HL-60 (cell line): ENCODE measurements around the gene PSMB5.

ENCODE experiments used
- DNase-seq, 2 experiments: peaks; one replicate each; pipeline ENCODE4 v3.0.0-alpha.2; 2010 to 2020; ENCODE audit warnings: low read depth in 1 of 2, low spot score in 1 of 2
- H3K27ac ChIP-seq: fragments of 250-450 bp; sonication (Bioruptor Pico); replicated peaks from 2 replicates; pipeline ENCODE4 v1.5.1; 2020; ENCODE audit warnings: mild to moderate bottlenecking, moderate library complexity
- H3K27me3 ChIP-seq: fragments of 250-450 bp; sonication (Bioruptor Pico); 2 replicates; pipeline ENCODE4 v1.5.1; 2021; ENCODE audit warnings: mild to moderate bottlenecking, moderate library complexity; ENCODE audit not compliant: insufficient read depth, poor library complexity, severe bottlenecking
- H3K4me3 ChIP-seq: replicated peaks from 2 replicates; pipeline ENCODE4 v1.5.1; 2011; ENCODE audit warnings: mild to moderate bottlenecking, control low read depth, low read length; ENCODE audit not compliant: insufficient read depth
- GABPA ChIP-seq: IDR thresholded peaks from 2 replicates; pipeline ENCODE4 v1.6.1; 2012; ENCODE audit warnings: low read depth
- POLR2AphosphoS5 ChIP-seq: IDR thresholded peaks from 2 replicates; pipeline ENCODE4 v1.6.1; 2012; ENCODE audit warnings: low read depth
- SPI1 ChIP-seq: IDR thresholded peaks from 2 replicates; pipeline ENCODE4 v1.6.1; 2012; ENCODE audit warnings: low read depth, mild to moderate bottlenecking, borderline replicate concordance
- TF ChIP-seq, protein P1 (sequence below): IDR thresholded peaks from one replicate; pipeline ENCODE4 v1.5.1; 2011; ENCODE audit warnings: low read length, control low read depth, inconsistent platforms; ENCODE audit not compliant: insufficient read depth
- TF ChIP-seq, protein P2 (sequence below): IDR thresholded peaks from 2 replicates; pipeline ENCODE4 v1.6.1; 2012; ENCODE audit warnings: low read depth; ENCODE audit not compliant: insufficient replicate concordance

The PSMB5 gene

GRCh38 chr14:23000860-23001259, 33.8 kb downstream of the PSMB5 start:
- TF ChIP-seq, protein P1, sequence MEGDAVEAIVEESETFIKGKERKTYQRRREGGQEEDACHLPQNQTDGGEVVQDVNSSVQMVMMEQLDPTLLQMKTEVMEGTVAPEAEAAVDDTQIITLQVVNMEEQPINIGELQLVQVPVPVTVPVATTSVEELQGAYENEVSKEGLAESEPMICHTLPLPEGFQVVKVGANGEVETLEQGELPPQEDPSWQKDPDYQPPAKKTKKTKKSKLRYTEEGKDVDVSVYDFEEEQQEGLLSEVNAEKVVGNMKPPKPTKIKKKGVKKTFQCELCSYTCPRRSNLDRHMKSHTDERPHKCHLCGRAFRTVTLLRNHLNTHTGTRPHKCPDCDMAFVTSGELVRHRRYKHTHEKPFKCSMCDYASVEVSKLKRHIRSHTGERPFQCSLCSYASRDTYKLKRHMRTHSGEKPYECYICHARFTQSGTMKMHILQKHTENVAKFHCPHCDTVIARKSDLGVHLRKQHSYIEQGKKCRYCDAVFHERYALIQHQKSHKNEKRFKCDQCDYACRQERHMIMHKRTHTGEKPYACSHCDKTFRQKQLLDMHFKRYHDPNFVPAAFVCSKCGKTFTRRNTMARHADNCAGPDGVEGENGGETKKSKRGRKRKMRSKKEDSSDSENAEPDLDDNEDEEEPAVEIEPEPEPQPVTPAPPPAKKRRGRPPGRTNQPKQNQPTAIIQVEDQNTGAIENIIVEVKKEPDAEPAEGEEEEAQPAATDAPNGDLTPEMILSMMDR: no peak
- TF ChIP-seq SPI1 (no peak), GABPA (no peak)
- no peak for DNase-seq
- no peak overlapping the region for H3K27ac ChIP-seq
- H3K27me3 ChIP-seq: no peaks in the 10 kb centered on the region
- H3K4me3 ChIP-seq: no peak overlapping the region

DNA sequence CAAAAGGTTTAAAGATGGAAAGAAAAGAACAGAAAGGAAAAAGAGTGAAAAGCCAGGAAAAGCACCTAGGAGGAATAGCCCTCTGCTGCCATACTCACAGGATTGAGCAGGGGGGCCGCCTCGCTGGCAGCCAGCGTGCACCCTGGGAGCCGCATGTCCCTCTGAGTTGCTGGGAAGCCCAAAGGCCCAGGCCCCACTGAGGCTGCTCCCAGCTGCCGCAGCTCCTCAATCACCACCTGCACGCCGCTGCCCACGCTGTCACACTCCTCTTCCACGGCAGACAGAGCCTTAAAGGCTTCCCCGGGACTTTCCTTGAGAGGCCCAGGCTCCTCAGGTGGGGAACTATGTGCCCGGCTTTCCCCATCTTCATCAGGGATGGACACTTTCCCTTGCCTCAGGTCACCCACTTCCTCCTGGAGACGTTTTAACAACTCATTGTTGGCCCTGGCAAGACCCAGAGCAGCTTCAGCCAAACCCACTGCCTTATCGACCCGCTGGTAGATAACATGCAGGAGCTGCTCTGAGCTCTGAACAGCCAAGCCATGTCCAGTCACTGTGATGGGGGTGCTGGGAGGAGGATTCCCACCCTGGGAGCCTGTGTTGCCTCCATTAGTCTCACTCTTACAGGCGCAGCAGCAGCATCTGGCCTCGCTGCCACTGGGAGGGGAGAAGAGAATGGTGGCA, 36.2 kb downstream of the PSMB5 start:
- Histone ChIP-seq H3K27ac (no peak overlapping the region), H3K27me3 (no peaks in the 10 kb centered on the region), H3K4me3 (no peak overlapping the region)
- DNase-seq: no peak
- TF ChIP-seq SPI1 (no peak), GABPA (no peak), POLR2AphosphoS5 (no peak)
- TF ChIP-seq, protein P1: no peak
- TF ChIP-seq, protein P2, sequence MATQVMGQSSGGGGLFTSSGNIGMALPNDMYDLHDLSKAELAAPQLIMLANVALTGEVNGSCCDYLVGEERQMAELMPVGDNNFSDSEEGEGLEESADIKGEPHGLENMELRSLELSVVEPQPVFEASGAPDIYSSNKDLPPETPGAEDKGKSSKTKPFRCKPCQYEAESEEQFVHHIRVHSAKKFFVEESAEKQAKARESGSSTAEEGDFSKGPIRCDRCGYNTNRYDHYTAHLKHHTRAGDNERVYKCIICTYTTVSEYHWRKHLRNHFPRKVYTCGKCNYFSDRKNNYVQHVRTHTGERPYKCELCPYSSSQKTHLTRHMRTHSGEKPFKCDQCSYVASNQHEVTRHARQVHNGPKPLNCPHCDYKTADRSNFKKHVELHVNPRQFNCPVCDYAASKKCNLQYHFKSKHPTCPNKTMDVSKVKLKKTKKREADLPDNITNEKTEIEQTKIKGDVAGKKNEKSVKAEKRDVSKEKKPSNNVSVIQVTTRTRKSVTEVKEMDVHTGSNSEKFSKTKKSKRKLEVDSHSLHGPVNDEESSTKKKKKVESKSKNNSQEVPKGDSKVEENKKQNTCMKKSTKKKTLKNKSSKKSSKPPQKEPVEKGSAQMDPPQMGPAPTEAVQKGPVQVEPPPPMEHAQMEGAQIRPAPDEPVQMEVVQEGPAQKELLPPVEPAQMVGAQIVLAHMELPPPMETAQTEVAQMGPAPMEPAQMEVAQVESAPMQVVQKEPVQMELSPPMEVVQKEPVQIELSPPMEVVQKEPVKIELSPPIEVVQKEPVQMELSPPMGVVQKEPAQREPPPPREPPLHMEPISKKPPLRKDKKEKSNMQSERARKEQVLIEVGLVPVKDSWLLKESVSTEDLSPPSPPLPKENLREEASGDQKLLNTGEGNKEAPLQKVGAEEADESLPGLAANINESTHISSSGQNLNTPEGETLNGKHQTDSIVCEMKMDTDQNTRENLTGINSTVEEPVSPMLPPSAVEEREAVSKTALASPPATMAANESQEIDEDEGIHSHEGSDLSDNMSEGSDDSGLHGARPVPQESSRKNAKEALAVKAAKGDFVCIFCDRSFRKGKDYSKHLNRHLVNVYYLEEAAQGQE: no peak

DNA sequence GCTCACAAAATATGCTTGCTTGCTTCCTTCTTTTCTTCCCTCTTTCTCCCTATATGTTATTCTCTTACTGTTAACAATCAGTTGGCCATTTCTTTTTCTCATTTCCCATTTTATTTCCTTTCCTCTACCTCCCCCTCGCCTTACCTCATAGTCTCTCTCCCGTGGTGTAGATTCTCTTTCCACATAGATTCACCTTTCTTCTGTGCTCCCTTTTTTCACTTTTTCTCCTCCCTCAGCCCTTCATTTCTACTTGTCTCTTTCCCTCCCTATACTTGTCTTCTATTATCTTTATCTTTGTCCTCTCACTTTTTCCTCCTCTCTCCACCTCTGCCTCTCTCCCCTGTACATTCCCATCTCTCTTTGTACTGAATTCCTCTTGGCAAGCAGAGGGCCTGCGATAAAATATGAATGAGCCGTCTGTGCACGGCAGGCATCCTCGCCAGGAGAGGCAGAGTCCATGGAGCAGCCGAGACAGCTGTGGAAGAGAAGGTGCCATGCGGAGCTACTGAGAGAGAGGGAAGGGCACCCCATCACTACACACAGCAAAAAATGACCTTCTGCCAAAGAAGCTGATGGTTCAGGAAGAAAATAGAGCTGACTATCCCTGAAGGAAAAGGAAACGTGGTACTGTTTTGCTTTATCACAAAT, 36.9 kb downstream of the PSMB5 start:
- TF ChIP-seq POLR2AphosphoS5: no peak
- TF ChIP-seq, protein P1: no peak
- TF ChIP-seq SPI1: no peak
- TF ChIP-seq GABPA: no peak
- TF ChIP-seq, protein P2: no peak
- DNase-seq: no peak
- Histone ChIP-seq H3K27ac (no peak overlapping the region), H3K4me3 (no peak overlapping the region), H3K27me3 (no peaks in the 10 kb centered on the region)
